ENCODE data around the gene GMFB.

GMFB gene

DNA sequence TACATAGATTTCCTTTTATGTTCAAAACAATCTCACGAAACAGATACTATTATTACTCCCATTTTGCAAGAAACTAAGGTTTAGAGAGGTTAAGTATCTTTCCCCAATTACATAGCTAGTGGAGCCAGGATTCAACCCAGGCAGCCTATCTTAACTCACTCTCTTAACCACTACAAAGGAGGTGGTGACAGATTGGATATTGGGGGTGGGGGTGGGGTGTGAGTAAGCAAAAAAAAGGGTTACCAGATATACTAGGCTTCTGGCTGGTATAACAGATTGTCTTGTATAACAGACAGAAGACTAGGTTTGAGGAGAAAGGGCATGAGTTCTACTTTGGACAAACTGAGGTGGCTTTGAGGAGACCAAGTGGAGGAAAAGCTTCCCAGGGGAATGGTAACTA, 2.1 kb downstream of the GMFB start:
- POLR2A ChIA-PET, result no interaction called here

DNA sequence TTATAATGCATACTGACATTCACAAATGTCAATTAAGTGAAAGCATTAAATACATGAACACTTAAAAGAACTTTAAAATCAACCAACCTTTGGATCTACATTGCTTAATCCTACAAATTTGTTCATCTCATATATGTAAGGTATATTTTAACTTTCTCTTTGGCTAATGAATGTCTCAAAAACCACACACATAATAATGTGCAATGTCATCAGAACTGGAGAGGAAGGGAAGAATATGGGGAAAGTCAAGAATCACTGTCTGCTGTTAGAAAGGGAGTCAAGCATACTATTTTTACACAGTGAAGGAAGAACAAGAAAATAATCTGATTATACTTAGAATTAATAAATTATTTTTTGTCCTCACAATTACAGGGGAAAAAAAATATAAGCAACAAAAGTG, 4.9 kb downstream of the GMFB start:
- TF ChIP-seq ZNF384 (IDR thresholded peaks at IDR 0.05) (no peak), TARDBP (IDR thresholded peaks at IDR 0.05) (no peak), L3MBTL2 (conservative IDR thresholded peaks at IDR 0.05) (no peak), HDGF (IDR thresholded peaks at IDR 0.05; ENCODE audit: borderline replicate concordance) (no peak), NFRKB (IDR thresholded peaks at IDR 0.05) (no peak)
- DNase-seq (ENCODE audit: extremely low spot score), result no peak
- CTCF ChIA-PET, result interaction anchor here (1.0 kb wide), 1 partner anchor 10 kb away, joined by 3 read pairs; no protein-coding TSS in a partner anchor
- POLR2A ChIA-PET, result no interaction called here

More for the DNA sequence above, 2.1 kb downstream of the GMFB start:
- CTCF ChIA-PET, result no interaction called here
- no peak for DNase-seq (ENCODE audit: extremely low spot score)
- TF ChIP-seq HDGF (IDR thresholded peaks at IDR 0.05; ENCODE audit: borderline replicate concordance) (no peak), LEF1 (IDR thresholded peaks at IDR 0.05; ENCODE audit: borderline replicate concordance) (no peak), L3MBTL2 (conservative IDR thresholded peaks at IDR 0.05) (no peak), ARNT (IDR thresholded peaks at IDR 0.05) (no peak), TARDBP (IDR thresholded peaks at IDR 0.05) (no peak), ELF4 (IDR thresholded peaks at IDR 0.05) (no peak), FOXA1 (IDR thresholded peaks at IDR 0.05) (no peak), CTBP1 (IDR thresholded peaks at IDR 0.05; ENCODE audit: borderline replicate concordance) (no peak), FOXK2 (IDR thresholded peaks at IDR 0.05) (no peak), BHLHE40 (IDR thresholded peaks at IDR 0.05; ENCODE audit: borderline replicate concordance) (no peak), SUZ12 (IDR thresholded peaks at IDR 0.05) (no peak), PKNOX1 (IDR thresholded peaks at IDR 0.05) (no peak)

GRCh38 chr14:54483073-54483745, 5.6 kb downstream of the GMFB start:
- no peak for TF ChIP-seq TARDBP (IDR thresholded peaks at IDR 0.05)
- TF ChIP-seq L3MBTL2 (conservative IDR thresholded peaks at IDR 0.05), result no peak
- TF ChIP-seq SP1 (IDR thresholded peaks at IDR 0.05), result no peak
- TF ChIP-seq ZNF384 (IDR thresholded peaks at IDR 0.05), result no peak
- TF ChIP-seq NFRKB (IDR thresholded peaks at IDR 0.05), result no peak
- TF ChIP-seq FOXM1 (IDR thresholded peaks at IDR 0.05; ENCODE audit: borderline replicate concordance), result no peak
- CTCF ChIA-PET, result no interaction called here
- POLR2A ChIA-PET, result no interaction called here
- no peak for DNase-seq (ENCODE audit: extremely low spot score)

- DNase-seq (ENCODE audit: extremely low spot score), result no peak
- ChIA-PET POLR2A (no interaction called here), CTCF (no interaction called here)
- TF ChIP-seq CTBP1 (IDR thresholded peaks at IDR 0.05; ENCODE audit: borderline replicate concordance) (no peak), FOXM1 (IDR thresholded peaks at IDR 0.05; ENCODE audit: borderline replicate concordance) (no peak), PKNOX1 (IDR thresholded peaks at IDR 0.05) (no peak), ZNF384 (IDR thresholded peaks at IDR 0.05) (no peak), FOXA1 (IDR thresholded peaks at IDR 0.05) (no peak), BHLHE40 (IDR thresholded peaks at IDR 0.05; ENCODE audit: borderline replicate concordance) (no peak), SUZ12 (IDR thresholded peaks at IDR 0.05) (no peak), ARNT (IDR thresholded peaks at IDR 0.05) (no peak), HDGF (IDR thresholded peaks at IDR 0.05; ENCODE audit: borderline replicate concordance) (no peak), FOXK2 (IDR thresholded peaks at IDR 0.05) (no peak), ELF4 (IDR thresholded peaks at IDR 0.05) (no peak), TARDBP (IDR thresholded peaks at IDR 0.05) (no peak), NFRKB (IDR thresholded peaks at IDR 0.05) (no peak), LEF1 (IDR thresholded peaks at IDR 0.05; ENCODE audit: borderline replicate concordance) (no peak), SP1 (IDR thresholded peaks at IDR 0.05) (no peak), L3MBTL2 (conservative IDR thresholded peaks at IDR 0.05) (no peak)
Measured at GRCh38 chr14:54481695-54482094, 7.1 kb downstream of the GMFB start.

DNA sequence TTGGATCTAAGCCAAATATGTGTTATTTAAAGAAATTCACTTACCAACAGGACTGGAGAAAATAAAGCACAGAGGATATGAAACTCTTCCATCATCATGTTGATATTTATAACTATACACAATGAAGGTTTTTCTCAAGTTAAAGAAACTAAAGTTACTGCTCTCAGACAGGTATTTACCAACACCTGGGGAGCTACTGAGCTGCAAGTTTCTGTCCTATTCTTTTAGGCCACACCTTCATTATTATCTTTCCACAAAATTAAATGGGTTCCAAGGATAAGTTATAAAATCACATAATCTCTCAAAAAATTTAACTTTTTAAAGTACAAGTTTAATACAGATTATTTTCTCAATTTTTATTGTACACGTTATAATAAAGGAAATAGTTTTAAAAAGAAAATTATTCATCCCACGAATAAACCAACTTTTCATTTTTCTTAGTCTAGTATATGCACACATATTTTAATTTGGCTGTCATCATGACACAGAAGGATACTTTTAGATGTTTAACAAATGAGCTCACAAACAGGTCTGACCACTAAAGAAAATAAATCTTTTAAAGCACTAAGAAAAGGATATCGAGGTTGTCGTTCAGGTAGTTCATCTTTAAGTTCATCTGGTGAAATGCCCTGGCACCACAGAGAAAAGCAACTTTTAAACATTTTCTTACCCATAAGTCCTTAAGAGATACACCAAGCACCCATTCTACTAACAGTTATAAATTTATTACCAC, 7.8 kb downstream of the GMFB start:
- ChIA-PET POLR2A (no interaction called here), CTCF (no interaction called here)
- DNase-seq (ENCODE audit: extremely low spot score), result no peak
- no peak for TF ChIP-seq ELF4 (IDR thresholded peaks at IDR 0.05)
- TF ChIP-seq PKNOX1 (IDR thresholded peaks at IDR 0.05), result no peak
- no peak for TF ChIP-seq ARNT (IDR thresholded peaks at IDR 0.05)
- no peak for TF ChIP-seq SP1 (IDR thresholded peaks at IDR 0.05)
- TF ChIP-seq NFRKB (IDR thresholded peaks at IDR 0.05), result no peak
- no peak for TF ChIP-seq FOXM1 (IDR thresholded peaks at IDR 0.05; ENCODE audit: borderline replicate concordance)
- no peak for TF ChIP-seq TARDBP (IDR thresholded peaks at IDR 0.05)
- TF ChIP-seq SUZ12 (IDR thresholded peaks at IDR 0.05), result no peak
- TF ChIP-seq LEF1 (IDR thresholded peaks at IDR 0.05; ENCODE audit: borderline replicate concordance), result no peak
- no peak for TF ChIP-seq BHLHE40 (IDR thresholded peaks at IDR 0.05; ENCODE audit: borderline replicate concordance)
- TF ChIP-seq FOXA1 (IDR thresholded peaks at IDR 0.05), result no peak
- no peak for TF ChIP-seq ZNF384 (IDR thresholded peaks at IDR 0.05)
- no peak for TF ChIP-seq CTBP1 (IDR thresholded peaks at IDR 0.05; ENCODE audit: borderline replicate concordance)
- no peak for TF ChIP-seq L3MBTL2 (conservative IDR thresholded peaks at IDR 0.05)

- CTCF ChIA-PET, result no interaction called here
- DNase-seq (ENCODE audit: extremely low spot score), result no peak
- TF ChIP-seq L3MBTL2 (conservative IDR thresholded peaks at IDR 0.05), result no peak
- TF ChIP-seq ARNT (IDR thresholded peaks at IDR 0.05), result no peak
- TF ChIP-seq ZNF384 (IDR thresholded peaks at IDR 0.05), result no peak
- TF ChIP-seq ELF4 (IDR thresholded peaks at IDR 0.05), result no peak
- no peak for TF ChIP-seq LEF1 (IDR thresholded peaks at IDR 0.05; ENCODE audit: borderline replicate concordance)
- TF ChIP-seq HDGF (IDR thresholded peaks at IDR 0.05; ENCODE audit: borderline replicate concordance), result no peak
- TF ChIP-seq FOXA1 (IDR thresholded peaks at IDR 0.05), result no peak
- TF ChIP-seq SP1 (IDR thresholded peaks at IDR 0.05), result no peak
- TF ChIP-seq TARDBP (IDR thresholded peaks at IDR 0.05), result no peak
- no peak for TF ChIP-seq NFRKB (IDR thresholded peaks at IDR 0.05)
- TF ChIP-seq FOXM1 (IDR thresholded peaks at IDR 0.05; ENCODE audit: borderline replicate concordance), result no peak
- TF ChIP-seq FOXK2 (IDR thresholded peaks at IDR 0.05), result no peak
- TF ChIP-seq PKNOX1 (IDR thresholded peaks at IDR 0.05), result no peak
- no peak for TF ChIP-seq SUZ12 (IDR thresholded peaks at IDR 0.05)
- TF ChIP-seq BHLHE40 (IDR thresholded peaks at IDR 0.05; ENCODE audit: borderline replicate concordance), result no peak
- TF ChIP-seq CTBP1 (IDR thresholded peaks at IDR 0.05; ENCODE audit: borderline replicate concordance), result no peak
- POLR2A ChIA-PET, result no interaction called here
Measured at GRCh38 chr14:54478636-54479215, 10.1 kb downstream of the GMFB start.

All from HEK293T (cell line).